IMR-90 (cell line): ENCODE measurements around the gene SREBF2.

Experiments used
- CHD1 ChIP-seq: IDR thresholded peaks from 2 replicates; pipeline ENCODE4 v1.6.1; 2012; ENCODE audit warnings: low read depth, low read length, improper control_type of control experiment
- POLR2A ChIP-seq: IDR thresholded peaks from 2 replicates; pipeline ENCODE4 v1.6.1; 2012; ENCODE audit warnings: mild to moderate bottlenecking, low read depth, low read length
- RFX5 ChIP-seq: IDR thresholded peaks from 2 replicates; pipeline ENCODE4 v1.8.0; 2012; ENCODE audit warnings: low read depth, mild to moderate bottlenecking, low read length, moderate library complexity
- TF ChIP-seq, protein P1 (sequence below): conservative IDR thresholded peaks from 2 replicates; pipeline ENCODE4 v1.5.1; 2012; ENCODE audit warnings: mild to moderate bottlenecking, low read depth, low read length, improper control_type of control experiment
- TF ChIP-seq, protein P2 (sequence below): fragments of 150-350 bp; IDR thresholded peaks from 2 replicates; pipeline ENCODE4 v1.6.1; 2017; ENCODE audit warnings: mild to moderate bottlenecking, antibody characterized with exemption, low read length, low read depth

DNA sequence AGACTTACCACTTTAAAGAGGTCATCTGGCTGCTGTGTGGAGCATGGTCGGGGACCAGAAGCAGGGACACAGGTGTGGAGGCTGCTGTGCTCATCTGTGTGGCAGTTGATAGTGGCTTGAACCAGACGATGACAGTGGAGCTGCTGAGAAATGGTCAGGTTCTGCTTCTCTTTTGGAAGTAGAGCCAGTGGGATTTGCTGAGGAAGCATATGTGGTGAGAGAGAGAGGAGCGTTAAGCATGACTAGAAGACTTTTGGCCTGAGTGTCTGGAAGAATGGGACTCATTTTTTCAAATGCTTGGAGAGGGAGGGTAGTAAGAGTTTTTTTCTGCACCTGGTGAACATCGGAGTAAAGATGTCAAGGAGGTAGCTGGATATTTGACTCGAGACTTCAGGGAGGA, 12.5 kb upstream of the SREBF2 start:
- no peak for TF ChIP-seq POLR2A
- TF ChIP-seq CHD1: no peak
- TF ChIP-seq, protein P1, sequence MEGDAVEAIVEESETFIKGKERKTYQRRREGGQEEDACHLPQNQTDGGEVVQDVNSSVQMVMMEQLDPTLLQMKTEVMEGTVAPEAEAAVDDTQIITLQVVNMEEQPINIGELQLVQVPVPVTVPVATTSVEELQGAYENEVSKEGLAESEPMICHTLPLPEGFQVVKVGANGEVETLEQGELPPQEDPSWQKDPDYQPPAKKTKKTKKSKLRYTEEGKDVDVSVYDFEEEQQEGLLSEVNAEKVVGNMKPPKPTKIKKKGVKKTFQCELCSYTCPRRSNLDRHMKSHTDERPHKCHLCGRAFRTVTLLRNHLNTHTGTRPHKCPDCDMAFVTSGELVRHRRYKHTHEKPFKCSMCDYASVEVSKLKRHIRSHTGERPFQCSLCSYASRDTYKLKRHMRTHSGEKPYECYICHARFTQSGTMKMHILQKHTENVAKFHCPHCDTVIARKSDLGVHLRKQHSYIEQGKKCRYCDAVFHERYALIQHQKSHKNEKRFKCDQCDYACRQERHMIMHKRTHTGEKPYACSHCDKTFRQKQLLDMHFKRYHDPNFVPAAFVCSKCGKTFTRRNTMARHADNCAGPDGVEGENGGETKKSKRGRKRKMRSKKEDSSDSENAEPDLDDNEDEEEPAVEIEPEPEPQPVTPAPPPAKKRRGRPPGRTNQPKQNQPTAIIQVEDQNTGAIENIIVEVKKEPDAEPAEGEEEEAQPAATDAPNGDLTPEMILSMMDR: no peak
- TF ChIP-seq RFX5: no peak
- TF ChIP-seq, protein P2, sequence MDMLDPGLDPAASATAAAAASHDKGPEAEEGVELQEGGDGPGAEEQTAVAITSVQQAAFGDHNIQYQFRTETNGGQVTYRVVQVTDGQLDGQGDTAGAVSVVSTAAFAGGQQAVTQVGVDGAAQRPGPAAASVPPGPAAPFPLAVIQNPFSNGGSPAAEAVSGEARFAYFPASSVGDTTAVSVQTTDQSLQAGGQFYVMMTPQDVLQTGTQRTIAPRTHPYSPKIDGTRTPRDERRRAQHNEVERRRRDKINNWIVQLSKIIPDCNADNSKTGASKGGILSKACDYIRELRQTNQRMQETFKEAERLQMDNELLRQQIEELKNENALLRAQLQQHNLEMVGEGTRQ: no peak
